GM10847 (cell line): ENCODE data around the gene CCT6A.

Source experiments
- POLR2A ChIP-seq: IDR thresholded peaks from 2 replicates; pipeline ENCODE4 v1.6.1; 2011; ENCODE audit not compliant: insufficient read length; ENCODE audit errors: extremely low read depth

The CCT6A gene

GRCh38 chr7:56051339-56052191 lies at the start of gene CCT6A, which contains the start of gene PSPH:
Gene CCT6A, plus strand, starts transcription at chr7:56051765. Its CDS starts 84 bp downstream, at chr7:56051849.
Gene PSPH, minus strand, starts transcription at chr7:56051444. Its CDS starts 30,232 bp downstream, at chr7:56021212.
- TF ChIP-seq POLR2A = peak; percentile 73

GRCh38 chr7:56003749-56004148 lies 47.8 kb upstream of the CCT6A start:
- TF ChIP-seq POLR2A = no peak

- TF ChIP-seq POLR2A = no peak
These were observed 44.4 kb upstream of the CCT6A start for GRCh38 chr7:56007167-56007652.

- no peak for TF ChIP-seq POLR2A
These were observed 43.7 kb upstream of the CCT6A start for GRCh38 chr7:56007891-56008290.

GRCh38 chr7:56009695-56010094 lies 41.9 kb upstream of the CCT6A start:
- no peak for TF ChIP-seq POLR2A

GRCh38 chr7:56019501-56019900 lies 32.1 kb upstream of the CCT6A start:
- no peak for TF ChIP-seq POLR2A

GRCh38 chr7:56023500-56023899 lies 28.1 kb upstream of the CCT6A start:
- TF ChIP-seq POLR2A = no peak

- TF ChIP-seq POLR2A = no peak
These were observed 25.0 kb upstream of the CCT6A start for GRCh38 chr7:56026538-56026937.

GRCh38 chr7:56028942-56029630 lies 22.5 kb upstream of the CCT6A start:
- no peak for TF ChIP-seq POLR2A

- TF ChIP-seq POLR2A = no peak
These were observed 21.2 kb upstream of the CCT6A start for GRCh38 chr7:56030340-56030739.

GRCh38 chr7:56033671-56034432 lies 17.7 kb upstream of the CCT6A start:
- peak; percentile 35 for TF ChIP-seq POLR2A

GRCh38 chr7:56040730-56041129 lies 10.8 kb upstream of the CCT6A start:
- no peak for TF ChIP-seq POLR2A

- TF ChIP-seq POLR2A = no peak
These were observed 4.7 kb upstream of the CCT6A start for GRCh38 chr7:56046721-56047445.

GRCh38 chr7:56048245-56048644 lies 3.3 kb upstream of the CCT6A start:
- TF ChIP-seq POLR2A = no peak

- TF ChIP-seq POLR2A = no peak
These were observed 569 bp upstream of the CCT6A start for GRCh38 chr7:56051053-56051338.
